Natural killer cell (primary cell): ENCODE results near the gene LRRK2. TPM values are rescaled to one million over a fixed set of nuclear protein-coding genes. Genes with fewer than 3 reads are reported as not detected.

Experiments
- ATAC-seq, 3 donors: fragments of 150-1000 bp in 2 of 3; fragments of 200-7000 bp in 1 of 3; cut with Tn5 transposase; 1 replicate in 1 of 3; 2 replicates in 2 of 3; pipeline ENCODE4 v1.10.0; 2021; ENCODE audit warnings: mild to moderate bottlenecking in 2 of 3, moderate library complexity in 2 of 3
- DNase-seq, 2 donors: peaks; one replicate each; pipeline versions ENCODE4 v3.0.0 to v3.0.0-alpha.2; 2013 to 2021; ENCODE audit warnings: mixed read lengths in 1 of 2
- H3K27ac ChIP-seq: one replicate; pipeline ENCODE4 v1.5.1; 2013; ENCODE audit warnings: mild to moderate bottlenecking, low read length
- H3K27me3 ChIP-seq: one replicate; pipeline ENCODE4 v1.6.1; 2013; ENCODE audit warnings: low read length; ENCODE audit not compliant: control insufficient read depth, insufficient read depth
- H3K36me3 ChIP-seq: one replicate; pipeline ENCODE4 v1.6.1; 2013; ENCODE audit warnings: low read length; ENCODE audit not compliant: control insufficient read depth, insufficient read depth
- H3K4me1 ChIP-seq: one replicate; pipeline ENCODE4 v1.6.1; 2013; ENCODE audit warnings: low read length; ENCODE audit not compliant: control insufficient read depth, insufficient read depth
- H3K4me3 ChIP-seq: one replicate; pipeline ENCODE4 v1.5.1; 2013; ENCODE audit warnings: low read length
- H3K9me3 ChIP-seq: one replicate; pipeline ENCODE4 v1.6.1; 2013; ENCODE audit warnings: low read length; ENCODE audit not compliant: control insufficient read depth, insufficient read depth
- H3K27ac Mint-ChIP-seq, 2 donors: one replicate each; pipeline ENCODE4 v1.8.0; 2022; ENCODE audit warnings: mild to moderate bottlenecking in 2 of 2, mixed read lengths in 2 of 2, moderate library complexity in 1 of 2
- H3K27me3 Mint-ChIP-seq, 2 donors: one replicate each; pipeline ENCODE4 v1.8.0; 2022; ENCODE audit warnings: low read depth in 2 of 2, mixed read lengths in 2 of 2
- H3K36me3 Mint-ChIP-seq: one replicate; pipeline ENCODE4 v1.8.0; 2022; ENCODE audit warnings: mixed read lengths
- H3K4me1 Mint-ChIP-seq, 2 donors: one replicate each; pipeline ENCODE4 v1.8.0; 2022; ENCODE audit warnings: mixed read lengths in 2 of 2
- H3K4me3 Mint-ChIP-seq: one replicate; pipeline ENCODE4 v1.8.0; 2022; ENCODE audit warnings: mild to moderate bottlenecking, moderate library complexity, mixed read lengths
- H3K9me3 Mint-ChIP-seq, 2 donors: one replicate each; pipeline ENCODE4 v1.8.0; 2022; ENCODE audit warnings: mixed read lengths in 2 of 2
- CTCF ChIP-seq: fragments of 200-600 bp; IDR thresholded peaks from one replicate; pipeline ENCODE4 v1.8.0; 2022; ENCODE audit warnings: antibody characterized with exemption
- WGBS: methylation state at CpG from one replicate; pipeline ENCODE4 v1.1.7; 2013; ENCODE audit warnings: missing lambda C conversion rate; ENCODE audit not compliant: insufficient coverage; 5-methylcytosine and 5-hydroxymethylcytosine counted together
- intact Hi-C: fragments of 100-400 bp; cut with micrococcal nuclease; formaldehyde crosslinking; loops from one replicate; pipeline ENCODE4 v1.14.2; 2022
- total RNA-seq, 4 donors: library from RNA; stranded (reverse); fragments of 120-200 nt in 1 of 4; gene quantifications; one replicate each; pipeline versions ENCODE4 v1.2.3 to v1.2.4, GENCODE V29; 2013 to 2022

Gene LRRK2
- total RNA-seq, 3 donors from 2014 or later (not counting 1 experiment from before 2014, with no cell fraction given) = 1.6 to 6.1 (median 3.3) TPM

GRCh38 chr12:40314927-40315326, 90.1 kb downstream of the LRRK2 start:
- H3K4me1 ChIP-seq = no peaks in the 10 kb centered on the region
- DNase-seq = no peak
- Mint-ChIP-seq H3K27ac (no peak overlapping the region), H3K4me1 (no peaks in the 10 kb centered on the region), H3K9me3 (no peaks in the 10 kb centered on the region), H3K36me3 (no peaks in the 10 kb centered on the region), H3K27me3 (no peaks in the 10 kb centered on the region), H3K4me3 (no peak overlapping the region)
- TF ChIP-seq CTCF = no peak
- H3K27ac ChIP-seq = no peak overlapping the region
- no peak for ATAC-seq
- no peak overlapping the region for H3K4me3 ChIP-seq
- no peaks in the 10 kb centered on the region for H3K36me3 ChIP-seq
- intact Hi-C loops = no loop called here
- H3K27me3 ChIP-seq = no peaks in the 10 kb centered on the region
- no peaks in the 10 kb centered on the region for H3K9me3 ChIP-seq

- no peak overlapping the region for H3K4me3 Mint-ChIP-seq
- intact Hi-C loops = no loop called here
- H3K9me3 ChIP-seq = no peaks in the 10 kb centered on the region
- H3K9me3 Mint-ChIP-seq = no peaks in the 10 kb centered on the region
- H3K36me3 ChIP-seq = no peaks in the 10 kb centered on the region
- H3K4me1 Mint-ChIP-seq = no peaks in the 10 kb centered on the region
- no peak overlapping the region for H3K27ac Mint-ChIP-seq
- WGBS = no CpG with 5 or more reads among the region's 1 CpG
- H3K4me3 ChIP-seq = no peak overlapping the region
- H3K27me3 Mint-ChIP-seq = no peaks in the 10 kb centered on the region
- H3K4me1 ChIP-seq = no peaks in the 10 kb centered on the region
- no peak overlapping the region for H3K27ac ChIP-seq
- no peak for DNase-seq
- no peak for ATAC-seq
- no peaks in the 10 kb centered on the region for H3K36me3 Mint-ChIP-seq
- H3K27me3 ChIP-seq = no peaks in the 10 kb centered on the region
- TF ChIP-seq CTCF = no peak
Observed at GRCh38 chr12:40315375-40315774, 90.6 kb downstream of the LRRK2 start.

- Mint-ChIP-seq H3K9me3 (peaks cover 0 to 4% of the 10 kb centered on the region in 2 donors), H3K4me1 (no peaks in the 10 kb centered on the region), H3K4me3 (no peak overlapping the region), H3K36me3 (no peaks in the 10 kb centered on the region), H3K27ac (no peak overlapping the region), H3K27me3 (no peaks in the 10 kb centered on the region)
- no peak for DNase-seq
- no peak for ATAC-seq
- H3K9me3 ChIP-seq = no peaks in the 10 kb centered on the region
- no peak overlapping the region for H3K27ac ChIP-seq
- no peaks in the 10 kb centered on the region for H3K36me3 ChIP-seq
- H3K4me1 ChIP-seq = no peaks in the 10 kb centered on the region
- no peak overlapping the region for H3K4me3 ChIP-seq
- intact Hi-C loops = no loop called here
- no peak for TF ChIP-seq CTCF
- H3K27me3 ChIP-seq = no peaks in the 10 kb centered on the region
Observed at GRCh38 chr12:40324261-40324660, 99.5 kb downstream of the LRRK2 start.

GRCh38 chr12:40325349-40325960, 100.7 kb downstream of the LRRK2 start:
- Mint-ChIP-seq H3K4me1 (no peaks in the 10 kb centered on the region), H3K36me3 (no peaks in the 10 kb centered on the region), H3K27me3 (no peaks in the 10 kb centered on the region), H3K4me3 (no peak overlapping the region), H3K9me3 (peaks cover 0 to 4% of the 10 kb centered on the region in 2 donors), H3K27ac (no peak overlapping the region)
- DNase-seq (peak in 1 of 2 donors; percentile 2), ATAC-seq (peak in 1 of 3 donors; percentile 37)
- no peak for TF ChIP-seq CTCF
- H3K27me3 ChIP-seq = no peaks in the 10 kb centered on the region
- H3K27ac ChIP-seq = no peak overlapping the region
- no peak overlapping the region for H3K4me3 ChIP-seq
- intact Hi-C loops = no loop called here
- H3K36me3 ChIP-seq = no peaks in the 10 kb centered on the region
- no peaks in the 10 kb centered on the region for H3K4me1 ChIP-seq
- H3K9me3 ChIP-seq = no peaks in the 10 kb centered on the region
- WGBS = 72% methylated on average over 3 of the region's 5 CpGs
